ENCODE results near the gene KDF1.
"Not testable (repeated sequence)": the region's sequence is repeated elsewhere in the genome, so short reads cannot be mapped to it uniquely, and the experiment has no call there.

The KDF1 gene

DNA sequence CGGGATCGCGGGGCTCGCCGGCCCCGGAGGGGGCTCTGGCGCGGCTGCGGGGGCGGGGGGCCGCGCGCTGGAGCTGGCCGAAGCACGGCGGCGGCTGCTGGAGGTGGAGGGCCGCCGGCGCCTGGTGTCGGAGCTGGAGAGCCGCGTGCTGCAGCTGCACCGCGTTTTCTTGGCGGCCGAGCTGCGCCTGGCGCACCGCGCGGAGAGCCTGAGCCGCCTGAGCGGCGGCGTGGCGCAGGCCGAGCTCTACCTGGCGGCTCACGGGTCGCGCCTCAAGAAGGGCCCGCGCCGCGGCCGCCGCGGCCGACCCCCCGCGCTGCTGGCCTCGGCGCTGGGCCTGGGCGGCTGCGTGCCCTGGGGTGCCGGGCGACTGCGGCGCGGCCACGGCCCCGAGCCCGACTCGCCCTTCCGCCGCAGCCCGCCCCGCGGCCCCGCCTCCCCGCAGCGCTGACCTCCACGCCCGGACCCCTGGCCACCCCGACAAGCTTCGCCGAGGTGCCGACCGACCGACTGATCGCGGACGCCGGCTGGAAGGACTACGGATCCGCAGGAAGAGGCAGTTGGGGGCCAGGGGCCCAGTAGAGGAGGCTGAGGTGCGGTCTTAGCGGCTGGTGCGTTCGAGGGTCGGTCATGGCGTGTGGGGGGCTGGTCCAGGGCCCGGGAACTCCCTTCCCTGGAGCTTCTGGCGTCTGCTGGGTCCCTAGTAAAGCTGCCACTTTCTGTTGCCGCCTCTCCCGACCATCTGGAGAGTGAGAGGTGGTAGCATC, 33.9 kb upstream of the KDF1 start:
- DNase-seq (ENCODE audit: low read depth, low spot score), result no peak

DNA sequence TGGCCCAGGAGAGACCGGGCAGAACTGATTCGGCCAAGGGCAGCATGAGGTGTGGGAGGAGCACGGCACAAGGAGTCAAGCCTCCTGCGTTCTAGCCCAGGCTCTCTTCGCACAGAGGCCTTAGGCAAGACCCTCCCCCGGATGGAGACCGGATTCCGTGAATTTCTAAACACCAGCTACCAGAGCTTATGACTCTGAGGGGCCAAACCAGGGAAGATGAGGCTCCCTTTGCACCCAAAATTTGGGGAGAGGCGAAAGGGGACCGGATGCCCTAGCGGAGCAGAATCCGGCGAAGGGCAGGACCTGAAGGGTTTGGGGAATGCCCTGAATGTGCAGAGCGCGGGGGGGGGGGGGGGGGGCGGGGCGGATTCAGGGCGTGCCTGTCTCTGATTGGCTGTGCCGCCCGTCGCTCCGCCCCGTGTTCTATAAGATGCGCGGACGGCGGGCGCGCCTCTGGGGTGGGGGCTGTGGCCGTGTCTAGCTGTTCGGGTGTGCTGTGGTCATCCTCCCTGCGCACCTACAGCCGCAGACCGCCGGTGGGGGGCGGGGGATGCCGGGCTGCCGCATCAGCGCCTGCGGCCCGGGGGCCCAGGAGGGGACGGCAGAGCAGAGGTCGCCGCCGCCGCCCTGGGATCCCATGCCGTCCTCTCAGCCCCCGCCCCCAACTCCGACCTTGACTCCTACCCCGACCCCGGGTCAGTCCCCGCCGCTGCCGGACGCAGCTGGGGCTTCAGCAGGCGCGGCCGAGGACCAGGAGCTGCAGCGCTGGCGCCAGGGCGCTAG, 33.2 kb upstream of the KDF1 start, which contains the start of gene TRNP1:
Gene TRNP1 (plus strand): TSS at position 456 of the 783 bp plus-strand sequence. CDS start 95 bp downstream, at position 551.
- peak; percentile 89 for DNase-seq (ENCODE audit: low read depth, low spot score)

DNA sequence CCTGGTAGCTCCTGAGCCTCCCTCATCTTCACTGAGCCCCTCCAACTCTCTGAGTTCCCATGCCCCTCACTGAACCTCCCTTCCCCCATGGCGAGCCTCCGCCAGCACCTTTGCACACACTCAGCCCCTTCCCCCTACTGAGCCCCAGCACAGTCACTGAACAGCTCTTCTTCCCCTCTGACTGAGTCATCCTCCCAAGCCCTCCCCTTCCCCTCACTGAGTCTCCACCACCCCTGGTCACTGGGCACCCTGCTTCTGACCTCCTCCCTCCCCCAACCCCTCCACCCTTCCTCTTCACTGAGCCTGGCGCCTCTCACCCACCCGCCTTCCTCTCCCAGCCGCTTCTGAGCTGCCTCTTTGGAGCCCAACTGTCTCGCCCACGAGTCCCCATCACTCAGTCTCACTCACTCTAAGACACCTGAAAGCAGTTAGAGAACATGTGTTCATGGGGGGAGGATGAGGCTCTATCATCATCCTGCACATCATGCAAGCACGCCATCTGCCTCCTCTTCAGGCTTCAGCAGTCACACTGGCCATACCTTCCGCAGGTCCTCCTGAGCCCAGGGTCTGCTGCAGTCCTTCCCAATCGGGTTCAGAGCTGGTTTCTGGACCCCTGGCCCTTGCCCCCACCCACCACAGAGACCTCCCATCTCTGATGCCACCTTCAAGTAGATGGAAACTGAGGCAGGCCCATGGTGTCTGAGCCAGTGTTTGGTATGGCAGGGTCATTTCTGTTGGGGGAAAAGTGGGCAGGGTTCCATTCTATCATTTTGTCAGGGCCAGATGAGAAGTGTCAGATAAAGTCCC, 31.2 kb upstream of the KDF1 start:
- no peak for DNase-seq (ENCODE audit: low read depth, low spot score)

DNA sequence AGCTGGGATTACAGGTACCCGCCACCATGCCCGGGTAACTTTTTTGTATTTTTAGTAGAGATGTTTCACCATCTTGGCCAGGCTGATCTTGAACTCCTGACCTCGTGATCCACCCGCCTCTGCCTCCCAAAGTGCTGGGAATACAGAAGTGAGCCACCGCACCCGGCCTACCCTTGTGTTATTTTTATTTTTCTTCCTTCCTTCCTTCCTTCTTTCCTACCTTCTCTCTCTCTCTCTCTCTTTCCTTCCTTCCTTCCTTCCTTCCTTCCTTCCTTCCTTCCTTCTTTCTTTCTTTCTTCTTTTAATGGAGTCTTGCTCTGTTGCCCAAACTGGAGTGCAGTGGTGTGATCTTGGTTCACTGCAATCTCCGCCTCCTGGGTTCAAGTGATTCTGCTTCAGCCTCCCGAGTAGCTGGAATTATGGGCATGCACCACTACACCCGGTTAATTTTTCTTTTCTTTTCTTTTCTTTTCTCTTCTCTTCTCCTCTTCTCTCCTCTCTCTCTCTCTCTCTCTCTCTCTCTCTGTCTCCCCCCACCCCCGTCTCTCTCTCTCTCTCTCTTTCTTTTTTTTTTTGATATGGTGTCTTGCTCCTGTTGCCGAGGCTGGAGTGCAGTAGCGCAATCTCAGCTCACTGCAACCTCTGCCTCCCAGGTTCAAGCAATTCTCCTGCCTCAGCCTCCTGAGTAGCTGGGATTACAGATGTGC, 29.3 kb upstream of the KDF1 start:
- not testable (repeated sequence) for DNase-seq (ENCODE audit: low read depth, low spot score)

DNA sequence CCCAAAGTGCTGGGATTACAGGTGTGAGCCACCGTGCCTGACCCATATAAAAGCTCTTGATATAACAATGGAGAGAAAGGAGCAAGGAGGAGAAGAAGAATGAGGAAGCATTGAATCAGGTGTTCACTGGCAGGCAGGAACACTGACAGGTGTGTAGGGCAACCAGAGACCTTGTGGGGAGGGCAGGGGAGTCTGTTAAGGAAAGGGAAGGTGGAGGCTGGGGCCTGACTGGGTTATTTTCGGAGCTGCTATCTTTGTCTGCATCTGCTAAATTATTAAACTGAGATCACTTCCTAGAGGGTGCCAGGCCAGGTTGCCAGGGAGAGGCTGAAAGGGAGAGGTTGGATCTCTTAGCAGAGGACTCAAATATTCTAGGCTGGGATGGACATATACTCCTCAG, 26.4 kb upstream of the KDF1 start:
- no peak for DNase-seq (ENCODE audit: low read depth, low spot score)

DNA sequence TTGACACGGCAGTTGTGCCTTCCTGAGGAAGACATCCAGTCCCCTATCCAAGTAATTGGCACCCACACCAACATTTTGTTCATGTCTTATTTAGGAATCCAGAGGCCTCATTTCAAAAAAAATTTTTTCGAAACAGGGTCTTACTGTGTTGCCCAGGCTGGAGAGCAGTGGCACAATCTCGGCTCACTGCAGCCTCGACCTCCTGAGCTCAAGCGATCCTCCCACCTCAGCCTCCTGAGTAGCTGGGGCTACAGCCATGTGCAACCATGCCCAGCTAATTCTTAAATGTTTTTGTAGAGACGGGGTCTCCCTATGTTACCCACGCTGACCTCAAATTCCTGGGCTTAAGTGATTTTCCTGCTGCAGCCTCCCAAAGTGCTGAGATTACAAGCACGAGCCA, 24.0 kb upstream of the KDF1 start:
- no peak for DNase-seq (ENCODE audit: low read depth, low spot score)

DNA sequence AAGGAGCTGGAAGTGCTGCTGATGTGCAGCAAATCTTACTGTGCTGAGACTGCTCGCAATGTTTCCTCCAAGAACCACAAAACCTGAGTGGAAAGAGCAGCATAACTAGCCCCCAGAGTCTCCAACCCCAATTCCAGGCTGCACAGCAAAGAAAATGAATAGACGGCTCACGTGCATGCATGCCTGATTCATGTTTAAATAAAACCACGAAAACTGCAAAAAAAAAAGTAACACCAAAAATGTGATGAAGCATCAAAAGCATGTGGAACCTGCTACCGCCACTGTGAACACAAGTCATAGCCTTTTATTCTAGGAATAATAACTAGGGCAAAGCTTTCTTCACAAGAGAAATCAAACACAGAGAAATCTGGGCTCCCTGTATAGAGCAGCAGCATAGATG, 23.6 kb upstream of the KDF1 start:
- DNase-seq (ENCODE audit: low read depth, low spot score), result no peak

DNA sequence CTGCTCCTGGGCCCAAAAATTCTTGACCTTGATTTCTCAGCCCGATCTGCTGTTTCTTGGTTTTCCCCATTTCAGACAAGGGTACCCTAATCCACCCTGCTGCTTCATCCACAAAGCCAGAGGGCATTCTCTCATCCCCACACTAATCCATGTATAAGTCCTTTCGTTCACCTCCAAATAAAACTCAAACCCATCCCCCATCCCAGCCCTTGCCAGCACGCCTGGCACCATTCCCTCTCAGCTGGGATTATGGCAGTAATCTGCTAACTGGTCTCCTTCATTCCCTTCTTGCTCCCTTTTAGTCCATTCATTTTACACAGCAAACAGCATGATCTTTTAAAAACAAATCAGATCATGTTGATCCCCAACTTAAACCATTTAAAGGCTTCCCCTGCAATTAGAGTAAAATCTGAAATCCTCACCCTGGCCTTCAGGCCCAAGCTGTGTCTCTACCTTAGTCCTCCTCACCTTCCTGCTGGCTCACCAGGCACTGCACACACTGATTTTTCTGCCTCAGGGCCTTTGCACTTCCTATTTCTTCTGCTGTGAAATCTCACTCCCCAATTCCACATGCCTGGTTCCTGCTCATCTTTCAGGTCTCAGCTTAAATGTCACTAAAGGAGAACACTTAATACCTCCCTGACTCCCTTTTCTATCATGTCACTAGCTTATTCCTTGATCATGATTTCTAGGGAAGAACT, 21.0 kb upstream of the KDF1 start:
- no peak for DNase-seq (ENCODE audit: low read depth, low spot score)

DNA sequence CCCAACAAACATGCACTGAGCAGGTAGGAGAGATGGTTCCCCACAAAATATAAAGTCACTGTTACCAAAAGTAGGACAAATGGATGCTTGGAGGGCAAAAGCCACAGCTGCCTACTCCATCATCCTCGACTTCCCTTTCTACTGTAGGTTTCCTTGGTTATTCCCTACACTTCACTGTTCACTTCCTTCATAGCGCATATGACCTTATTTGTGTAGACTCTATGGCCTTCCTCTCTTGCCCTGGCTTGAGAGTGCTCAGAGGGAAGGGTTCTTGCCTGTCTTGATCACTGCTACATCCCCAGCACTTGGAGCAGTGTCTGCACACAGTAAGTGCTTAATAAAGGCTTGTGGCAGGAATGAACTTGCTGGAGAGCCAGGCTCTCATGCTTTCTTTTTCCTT, 18.6 kb upstream of the KDF1 start:
- no peak for DNase-seq (ENCODE audit: low read depth, low spot score)

DNA sequence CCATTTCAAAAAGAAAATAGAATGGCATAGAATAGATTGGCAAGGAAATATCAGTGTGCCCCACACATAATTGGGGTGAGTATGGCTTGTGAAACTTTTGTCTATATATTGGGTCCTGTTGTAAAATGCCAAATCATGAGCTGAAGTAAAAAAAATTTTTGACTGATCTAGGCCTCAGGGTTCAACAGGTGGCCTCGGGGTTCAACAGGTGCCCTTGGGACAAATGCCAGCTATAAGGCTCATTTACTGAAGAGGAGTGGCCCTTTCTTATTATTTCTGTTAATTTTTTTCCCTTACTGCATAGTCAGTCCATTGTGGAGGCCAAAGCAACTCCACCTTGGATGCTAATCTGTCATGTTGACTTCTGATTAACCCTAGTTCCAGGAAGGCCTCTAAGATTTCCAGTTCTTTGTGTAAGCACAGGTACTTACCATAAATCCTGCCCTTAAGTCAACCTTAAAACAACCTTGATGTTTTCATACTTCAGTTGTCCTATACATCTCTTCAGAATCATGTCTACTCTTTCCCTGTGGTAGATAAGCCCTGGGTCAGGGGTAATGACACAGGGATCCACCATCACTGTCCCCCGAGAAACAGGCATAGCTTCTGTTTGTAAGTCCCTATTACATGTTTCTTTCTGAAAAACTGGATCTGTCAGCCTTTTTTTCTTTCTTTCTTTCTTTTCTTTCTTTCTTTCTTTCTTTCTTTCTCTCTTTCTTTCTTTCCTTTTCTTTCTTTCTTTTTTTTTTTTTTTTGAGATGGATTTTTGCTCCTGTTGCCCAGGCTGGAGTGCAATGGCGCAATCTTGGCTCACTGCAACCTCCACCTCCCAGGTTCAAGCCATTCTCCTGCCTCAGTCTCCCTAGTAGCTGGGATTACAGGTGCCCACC, 16.6 kb upstream of the KDF1 start:
- no peak for DNase-seq (ENCODE audit: low read depth, low spot score)

DNA sequence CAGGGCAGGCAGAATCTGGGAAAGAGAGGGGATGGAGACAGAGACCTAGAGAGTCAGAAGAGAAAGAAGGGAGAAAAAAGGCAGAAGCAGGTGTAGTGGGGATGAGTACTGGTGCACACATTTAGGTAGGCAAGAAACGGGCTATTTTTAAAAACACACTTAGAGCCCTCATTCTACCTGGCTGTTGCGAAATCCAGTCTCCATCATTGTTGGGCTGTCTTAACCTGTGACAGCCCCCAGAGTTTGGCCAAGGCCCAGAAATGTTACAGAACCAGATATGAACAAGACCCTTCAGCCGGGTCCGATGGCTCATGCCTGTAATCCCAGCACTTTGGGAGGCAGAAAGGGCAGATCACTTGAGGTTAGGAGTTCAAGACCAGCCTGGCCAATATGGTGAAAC, 12.6 kb upstream of the KDF1 start:
- no peak for DNase-seq (ENCODE audit: low read depth, low spot score)

DNA sequence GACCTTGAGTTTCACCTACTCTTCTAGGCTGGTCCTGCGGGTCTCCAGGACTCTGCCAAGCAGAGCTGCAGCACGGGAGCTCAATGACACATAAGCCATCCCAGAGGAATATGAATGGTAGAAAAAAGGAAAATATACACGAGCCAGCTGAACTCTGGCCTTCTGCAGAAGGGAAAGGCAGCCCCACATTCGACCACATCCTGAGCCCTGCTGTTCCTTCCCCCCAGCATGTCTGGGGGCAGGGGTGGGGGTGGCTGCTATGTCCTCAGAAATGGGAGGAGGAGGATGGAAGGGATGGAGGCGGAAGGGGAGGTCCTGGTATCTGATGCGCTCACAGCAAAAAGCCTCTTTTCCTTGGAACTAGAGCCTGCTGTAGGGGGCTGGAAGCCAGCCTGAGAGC, 12.1 kb upstream of the KDF1 start:
- no peak for DNase-seq (ENCODE audit: low read depth, low spot score)

DNA sequence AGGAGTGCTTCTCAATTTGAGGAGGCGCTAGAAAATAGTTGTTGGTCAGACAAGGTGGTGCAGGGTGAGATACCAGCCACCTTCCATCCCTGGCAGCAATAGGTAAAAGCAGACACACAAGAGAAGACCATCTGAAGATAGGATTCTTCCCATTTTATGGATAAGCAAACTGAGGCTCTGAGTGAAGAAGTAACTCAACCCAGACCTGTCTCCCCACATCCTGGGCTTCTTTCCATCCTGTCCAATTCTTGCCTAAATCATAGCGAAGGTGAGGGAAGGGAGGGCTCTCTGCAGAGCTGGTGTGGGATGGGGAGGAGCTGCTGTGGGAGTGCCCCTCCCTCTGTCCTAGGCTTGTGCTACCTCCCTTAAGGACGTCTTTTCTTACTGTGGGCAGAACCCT, 11.3 kb upstream of the KDF1 start:
- DNase-seq (ENCODE audit: low read depth, low spot score), result no peak

DNA sequence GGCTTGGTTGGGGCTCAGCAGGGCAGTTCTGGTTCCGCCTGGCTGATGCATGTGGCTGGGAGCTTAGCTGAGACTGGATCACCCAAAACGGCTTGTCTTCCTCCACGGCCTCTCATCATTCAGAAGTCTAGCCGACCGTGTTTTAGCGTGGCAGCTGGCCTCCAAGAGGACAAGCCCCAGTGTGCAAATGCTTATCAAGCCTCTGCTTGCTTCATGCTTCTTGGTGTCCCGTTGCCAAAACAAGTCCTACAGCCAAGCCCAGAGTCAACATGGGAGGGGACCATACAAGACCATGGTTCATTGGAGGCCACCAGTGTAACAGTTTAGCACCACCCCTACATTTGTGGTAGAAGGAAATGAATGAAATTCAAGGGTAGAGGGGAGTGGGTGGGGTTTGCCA, 10.5 kb upstream of the KDF1 start:
- DNase-seq (ENCODE audit: low read depth, low spot score), result no peak

DNA sequence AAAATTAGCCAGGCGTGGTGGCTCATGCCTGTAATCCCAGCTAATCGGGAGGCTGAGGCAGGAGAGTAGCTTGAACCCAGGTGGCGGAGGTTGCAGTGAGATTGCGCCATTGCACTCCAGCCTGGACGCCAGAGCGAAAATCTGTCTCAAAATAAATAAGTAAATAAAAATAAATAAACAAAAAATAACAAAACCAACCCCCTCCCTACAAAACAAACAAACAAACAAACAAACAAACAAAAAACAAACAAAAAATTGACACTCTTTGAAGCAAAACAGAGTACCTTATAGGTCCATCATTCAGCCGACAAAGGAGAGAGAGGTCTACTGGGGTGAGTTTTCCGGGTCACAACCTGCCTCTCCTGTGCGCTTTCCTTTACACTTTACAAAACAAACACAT, 5.4 kb upstream of the KDF1 start:
- no peak for DNase-seq (ENCODE audit: low read depth, low spot score)

DNA sequence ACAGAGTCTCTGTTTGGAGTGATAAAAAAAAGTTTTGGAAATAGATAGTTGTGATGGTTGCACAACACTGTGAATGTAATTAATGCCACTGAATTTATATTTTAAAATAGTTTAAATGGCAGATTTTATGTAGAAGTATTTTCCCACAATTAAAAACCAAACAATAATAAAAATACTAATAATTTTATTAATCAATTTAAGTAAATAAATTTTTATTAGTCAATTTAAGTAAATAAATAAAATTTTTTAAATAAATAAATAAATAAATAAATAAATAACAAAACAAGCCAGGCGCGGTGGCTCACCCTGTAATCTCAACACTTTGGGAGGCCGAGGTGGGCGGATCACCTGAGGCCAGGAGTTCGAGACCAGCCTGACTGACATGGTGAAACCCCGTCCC, 4.9 kb upstream of the KDF1 start:
- no peak for DNase-seq (ENCODE audit: low read depth, low spot score)

DNA sequence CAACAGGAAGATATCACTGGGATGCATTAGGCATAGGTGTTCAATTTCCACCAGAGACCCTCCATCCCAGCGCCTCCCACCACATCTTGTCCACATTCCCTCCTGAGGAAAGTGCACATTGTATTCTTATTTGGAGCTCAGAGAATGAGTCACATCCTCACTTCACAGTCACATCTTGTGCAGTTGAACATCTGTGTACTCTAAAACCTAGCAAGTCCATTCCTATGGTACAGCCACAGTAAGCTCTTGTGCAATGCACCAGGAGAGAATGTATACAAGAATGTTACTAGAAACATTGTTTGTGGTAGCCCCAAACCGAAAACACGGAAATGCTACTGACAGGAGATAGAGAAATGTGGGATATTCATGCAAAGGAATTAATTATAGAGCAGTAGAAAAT, 1.6 kb upstream of the KDF1 start:
- no peak for DNase-seq (ENCODE audit: low read depth, low spot score)

DNA sequence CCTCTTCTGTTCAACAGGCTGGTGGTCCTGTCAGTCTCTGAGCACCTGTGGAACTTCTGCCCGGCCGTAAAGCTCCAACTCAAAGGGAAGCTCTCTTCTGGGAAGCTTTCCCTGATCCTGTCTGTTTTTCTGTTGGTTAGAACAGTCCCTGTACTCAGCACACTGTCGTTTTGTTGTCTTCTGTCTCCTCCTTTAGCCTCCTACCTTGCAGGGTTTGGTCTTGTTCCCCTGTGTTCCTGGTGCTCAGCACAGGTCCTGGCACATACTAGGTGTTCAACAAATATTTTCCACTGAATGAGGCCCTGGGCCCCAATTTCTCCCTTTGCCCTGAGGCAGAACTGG, 328 bp upstream of the KDF1 start:
- DNase-seq (ENCODE audit: low read depth, low spot score), result no peak

DNA sequence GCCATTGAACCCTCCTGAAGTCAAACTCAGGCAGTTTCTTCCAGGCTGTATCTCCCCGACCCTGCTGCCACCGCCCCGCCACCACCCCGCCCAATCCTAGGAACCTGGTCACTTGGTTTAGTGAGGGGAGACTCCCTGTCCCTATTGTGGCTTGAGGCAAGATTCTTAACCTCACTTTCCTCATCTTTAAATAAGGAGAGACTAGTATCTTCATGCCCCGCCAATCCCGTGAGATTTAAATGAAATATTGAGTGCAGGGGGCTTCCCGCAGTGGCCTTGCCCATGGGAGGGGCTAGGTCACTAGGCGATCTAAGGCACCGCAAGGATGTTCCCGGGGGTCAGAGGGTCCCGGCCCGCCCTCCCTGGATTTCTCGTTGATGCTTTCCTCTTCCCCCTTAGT, 998 bp downstream of the KDF1 start:
- DNase-seq (ENCODE audit: low read depth, low spot score), result no peak

DNA sequence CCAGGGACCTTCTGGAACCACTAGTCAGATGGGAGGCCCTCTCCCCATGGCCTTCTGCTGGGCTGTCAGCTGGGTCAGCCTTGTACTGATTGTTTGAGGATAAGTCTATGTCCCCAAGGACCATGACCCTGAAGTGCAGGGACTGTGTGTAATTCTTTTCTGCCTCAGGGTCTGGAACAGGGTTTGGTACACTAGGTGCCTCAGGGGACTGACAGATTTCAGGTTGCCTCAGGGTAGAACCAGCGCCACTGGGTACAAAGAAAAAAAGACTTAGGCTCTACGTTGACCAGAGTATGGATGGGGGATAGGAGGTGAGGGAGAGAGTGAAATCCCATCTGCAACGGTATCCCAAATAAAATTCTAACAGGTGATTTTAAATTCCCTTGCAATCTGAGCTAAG, 3.0 kb downstream of the KDF1 start:
- no peak for DNase-seq (ENCODE audit: low read depth, low spot score)
